ENCODE data around the gene CARD6. TPM values are rescaled to one million over a fixed set of nuclear protein-coding genes. Genes with fewer than 3 reads are reported as not detected.
A peak's percentile ranks its signal among the peaks of the same experiment; 100 is the strongest.

CARD6 gene
- total and polyA plus RNA-seq, 9 of the 15 experiments (the other 6 are each of a cell fraction or from before 2014, with no cell fraction given): 3.5 to 8.3 (median 5.9) TPM

GRCh38 chr5:40797273-40798011, 43.7 kb upstream of the CARD6 start (continued):
- peak; percentile 76; the same call in 1 of the 2 replicates for TF ChIP-seq CTBP1 (IDR thresholded peaks at IDR 0.05; ENCODE audit: borderline replicate concordance)
- TF ChIP-seq SPI1 (IDR thresholded peaks at IDR 0.05; ENCODE audit: borderline replicate concordance, low read depth, low read length): peak; percentile 92
- TF ChIP-seq CXXC5 (CRISPR knock-in tag; IDR thresholded peaks at IDR 0.05): peak; percentile 63; the same call in 1 of the 2 replicates
- TF ChIP-seq, protein P1, sequence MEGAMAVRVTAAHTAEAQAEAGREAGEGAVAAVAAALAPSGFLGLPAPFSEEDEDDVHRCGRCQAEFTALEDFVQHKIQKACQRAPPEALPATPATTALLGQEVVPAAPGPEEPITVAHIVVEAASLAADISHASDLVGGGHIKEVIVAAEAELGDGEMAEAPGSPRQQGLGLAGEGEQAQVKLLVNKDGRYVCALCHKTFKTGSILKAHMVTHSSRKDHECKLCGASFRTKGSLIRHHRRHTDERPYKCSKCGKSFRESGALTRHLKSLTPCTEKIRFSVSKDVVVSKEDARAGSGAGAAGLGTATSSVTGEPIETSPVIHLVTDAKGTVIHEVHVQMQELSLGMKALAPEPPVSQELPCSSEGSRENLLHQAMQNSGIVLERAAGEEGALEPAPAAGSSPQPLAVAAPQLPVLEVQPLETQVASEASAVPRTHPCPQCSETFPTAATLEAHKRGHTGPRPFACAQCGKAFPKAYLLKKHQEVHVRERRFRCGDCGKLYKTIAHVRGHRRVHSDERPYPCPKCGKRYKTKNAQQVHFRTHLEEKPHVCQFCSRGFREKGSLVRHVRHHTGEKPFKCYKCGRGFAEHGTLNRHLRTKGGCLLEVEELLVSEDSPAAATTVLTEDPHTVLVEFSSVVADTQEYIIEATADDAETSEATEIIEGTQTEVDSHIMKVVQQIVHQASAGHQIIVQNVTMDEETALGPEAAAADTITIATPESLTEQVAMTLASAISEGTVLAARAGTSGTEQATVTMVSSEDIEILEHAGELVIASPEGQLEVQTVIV (CRISPR knock-in tag; IDR thresholded peaks at IDR 0.05; ENCODE audit: borderline replicate concordance): no peak
- TF ChIP-seq, protein P2, sequence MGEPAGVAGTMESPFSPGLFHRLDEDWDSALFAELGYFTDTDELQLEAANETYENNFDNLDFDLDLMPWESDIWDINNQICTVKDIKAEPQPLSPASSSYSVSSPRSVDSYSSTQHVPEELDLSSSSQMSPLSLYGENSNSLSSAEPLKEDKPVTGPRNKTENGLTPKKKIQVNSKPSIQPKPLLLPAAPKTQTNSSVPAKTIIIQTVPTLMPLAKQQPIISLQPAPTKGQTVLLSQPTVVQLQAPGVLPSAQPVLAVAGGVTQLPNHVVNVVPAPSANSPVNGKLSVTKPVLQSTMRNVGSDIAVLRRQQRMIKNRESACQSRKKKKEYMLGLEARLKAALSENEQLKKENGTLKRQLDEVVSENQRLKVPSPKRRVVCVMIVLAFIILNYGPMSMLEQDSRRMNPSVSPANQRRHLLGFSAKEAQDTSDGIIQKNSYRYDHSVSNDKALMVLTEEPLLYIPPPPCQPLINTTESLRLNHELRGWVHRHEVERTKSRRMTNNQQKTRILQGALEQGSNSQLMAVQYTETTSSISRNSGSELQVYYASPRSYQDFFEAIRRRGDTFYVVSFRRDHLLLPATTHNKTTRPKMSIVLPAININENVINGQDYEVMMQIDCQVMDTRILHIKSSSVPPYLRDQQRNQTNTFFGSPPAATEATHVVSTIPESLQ (CRISPR knock-in tag; IDR thresholded peaks at IDR 0.05): 0 out of 2 replicates have a peak, but pooled peaks have one; percentile 28
- peak; percentile 52; the same call in 1 of the 2 replicates for TF ChIP-seq ZNF766 (CRISPR knock-in tag; conservative IDR thresholded peaks at IDR 0.05)
- TF ChIP-seq RNF2 (IDR thresholded peaks at IDR 0.05): peak; percentile 48; the same call in 1 of the 2 replicates
- no peak; the same call in 1 of the 2 replicates for TF ChIP-seq EP300 (IDR thresholded peaks at IDR 0.05; ENCODE audit: low read length)
- TF ChIP-seq NR3C1 (CRISPR knock-in tag; IDR thresholded peaks at IDR 0.05): 0 out of 2 replicates have a peak, but pooled peaks have one; percentile 30
- TF ChIP-seq ELK1 (CRISPR knock-in tag; IDR thresholded peaks at IDR 0.05): no peak
- TF ChIP-seq HNRNPK (IDR thresholded peaks at IDR 0.05; ENCODE audit: low read depth, low read length, poor library complexity, severe bottlenecking): peak; percentile 28
- no peak for TF ChIP-seq NR2C2 (CRISPR knock-in tag; IDR thresholded peaks at IDR 0.05)
- 0 out of 2 replicates have a peak, but pooled peaks have one; percentile 45 for TF ChIP-seq NR2C2 (tag; IDR thresholded peaks at IDR 0.05)
- TF ChIP-seq LCOR (CRISPR knock-in tag; IDR thresholded peaks at IDR 0.05): 0 out of 2 replicates have a peak, but pooled peaks have one; percentile 51
- TF ChIP-seq HNRNPL (IDR thresholded peaks at IDR 0.05; ENCODE audit: low read depth, low read length): no peak
- peak; percentile 24 for TF ChIP-seq CCNT2 (IDR thresholded peaks at IDR 0.05; ENCODE audit: borderline replicate concordance, extremely low read depth, insufficient read length, low read depth, low read length)
- TF ChIP-seq RFX1 (IDR thresholded peaks at IDR 0.05): peak; percentile 81
- TF ChIP-seq, protein P3, sequence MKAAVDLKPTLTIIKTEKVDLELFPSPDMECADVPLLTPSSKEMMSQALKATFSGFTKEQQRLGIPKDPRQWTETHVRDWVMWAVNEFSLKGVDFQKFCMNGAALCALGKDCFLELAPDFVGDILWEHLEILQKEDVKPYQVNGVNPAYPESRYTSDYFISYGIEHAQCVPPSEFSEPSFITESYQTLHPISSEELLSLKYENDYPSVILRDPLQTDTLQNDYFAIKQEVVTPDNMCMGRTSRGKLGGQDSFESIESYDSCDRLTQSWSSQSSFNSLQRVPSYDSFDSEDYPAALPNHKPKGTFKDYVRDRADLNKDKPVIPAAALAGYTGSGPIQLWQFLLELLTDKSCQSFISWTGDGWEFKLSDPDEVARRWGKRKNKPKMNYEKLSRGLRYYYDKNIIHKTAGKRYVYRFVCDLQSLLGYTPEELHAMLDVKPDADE (conservative IDR thresholded peaks at IDR 0.05; ENCODE audit: control insufficient read depth, low read depth, low read length): peak; percentile 50
